HG03108 (cell line): ENCODE data around the gene PLAA.
A peak's percentile ranks its signal among the peaks of the same experiment; 100 is the strongest.
"Not testable (repeated sequence)": the region's sequence is repeated elsewhere in the genome, so short reads cannot be mapped to it uniquely, and the experiment has no call there.

Experiments
- ATAC-seq: cut with Tn5 transposase; IDR thresholded peaks from one replicate; pipeline ENCODE4 v1.9.1; 2021; ENCODE audit warnings: moderate library complexity; ENCODE audit not compliant: unreplicated experiment

Gene PLAA

DNA sequence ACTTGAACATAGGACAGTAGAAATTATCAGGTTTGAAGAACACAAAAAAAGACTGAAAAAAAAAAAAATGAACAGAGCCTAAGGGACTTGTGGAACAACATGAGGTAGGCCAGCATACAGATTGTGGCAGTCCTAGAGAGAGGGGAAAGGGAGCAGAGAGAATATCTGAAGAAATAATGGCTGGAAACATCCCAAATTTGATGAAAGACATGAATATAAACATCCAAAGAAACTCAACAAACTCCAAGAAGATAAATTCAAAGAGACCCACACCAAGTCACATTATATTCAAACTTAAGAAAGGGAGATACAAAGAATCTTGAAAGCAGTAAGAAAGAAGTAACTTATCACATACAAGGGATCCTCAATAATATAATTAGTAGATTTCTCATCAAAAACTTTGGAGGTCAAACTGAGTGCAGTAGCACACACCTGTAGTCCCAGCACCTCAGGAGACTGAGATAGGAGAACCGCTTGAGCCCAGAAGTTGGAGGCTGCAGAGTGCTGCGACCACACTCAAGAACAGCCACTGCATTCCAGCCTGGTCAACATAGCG, 9.1 kb downstream of the PLAA start:
- ATAC-seq: no peak

DNA sequence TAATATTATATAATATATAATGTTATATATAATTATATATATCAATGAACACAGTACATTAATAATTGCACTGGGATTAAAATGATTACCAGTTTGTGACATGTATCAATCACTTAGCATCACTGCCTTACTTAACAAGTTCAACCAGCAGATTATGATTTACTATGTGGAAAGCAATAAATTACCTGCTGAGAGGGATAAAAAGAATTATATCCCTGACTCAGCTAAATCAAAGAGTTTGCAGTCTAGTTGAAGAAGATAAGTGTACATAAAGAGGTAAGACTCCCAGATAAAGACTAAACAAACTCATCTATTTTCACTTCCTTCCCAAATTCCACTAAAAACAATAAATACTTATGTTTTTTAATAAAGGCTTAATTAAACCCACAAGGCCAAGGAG, 11.2 kb downstream of the PLAA start:
- ATAC-seq: no peak

DNA sequence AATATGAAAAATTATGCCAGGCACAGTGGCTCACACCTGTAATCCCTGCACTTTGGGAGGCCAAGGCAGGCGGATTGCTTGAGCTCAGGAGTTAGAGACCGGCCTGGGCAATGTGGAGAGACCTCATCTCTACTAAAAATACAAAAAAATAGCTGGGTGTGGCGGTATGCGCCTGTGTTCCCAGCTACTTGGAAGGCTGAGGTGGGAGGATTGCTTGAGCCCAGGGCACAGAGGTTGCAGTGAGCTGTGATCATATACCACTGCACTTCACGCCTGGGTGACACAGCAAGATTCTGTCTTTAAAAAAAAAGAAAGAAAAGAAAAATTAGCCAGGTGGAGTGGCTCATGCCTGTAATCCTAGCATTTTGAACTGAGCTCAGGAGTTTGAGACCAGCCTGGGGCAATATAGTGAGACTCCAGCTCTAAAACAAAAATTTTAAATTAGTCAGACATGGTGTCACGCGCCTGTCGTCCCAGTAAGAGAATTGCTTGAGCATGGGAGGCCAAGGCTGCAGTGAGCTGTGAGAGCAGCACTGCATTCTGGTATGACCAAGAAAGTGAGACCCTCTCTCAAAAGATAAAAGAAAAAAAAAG, 18.0 kb downstream of the PLAA start:
- no peak for ATAC-seq

DNA sequence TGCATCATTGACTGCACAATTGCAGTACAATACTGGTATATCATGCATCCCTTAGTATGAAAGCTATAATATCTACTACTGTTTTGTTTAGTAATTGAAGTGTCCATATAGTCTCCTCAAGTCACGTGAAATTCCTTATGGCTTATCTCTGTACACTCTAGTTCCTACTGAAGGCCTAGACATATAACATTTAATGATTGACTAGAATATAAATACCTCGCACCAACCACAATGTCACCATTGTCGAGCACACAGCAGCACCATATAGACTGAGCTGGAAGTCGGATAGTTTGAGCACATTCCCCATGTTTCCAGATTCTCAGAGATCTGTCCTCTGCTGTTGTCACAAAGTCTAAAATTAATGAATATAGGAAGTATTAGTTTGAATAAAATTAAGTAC, 21.4 kb downstream of the PLAA start:
- no peak for ATAC-seq

DNA sequence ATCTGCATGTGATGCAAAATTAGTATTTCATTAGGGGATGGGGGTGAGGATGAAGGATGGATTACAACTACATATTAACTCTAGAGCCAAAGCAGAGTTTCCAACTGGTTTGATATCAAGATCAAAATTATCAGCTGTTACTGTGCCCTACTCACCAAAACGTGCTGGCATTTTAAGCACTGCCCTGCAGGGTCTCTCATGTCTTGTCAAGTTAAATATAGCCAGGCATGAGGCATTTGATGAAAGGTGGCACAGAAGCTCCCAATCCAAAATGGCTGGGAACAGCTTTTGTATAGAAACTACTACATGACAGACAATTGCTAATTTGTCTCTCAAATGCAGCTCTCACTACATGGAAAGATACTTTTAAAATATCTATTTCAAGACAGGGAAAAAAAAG, 27.3 kb downstream of the PLAA start:
- ATAC-seq: no peak

DNA sequence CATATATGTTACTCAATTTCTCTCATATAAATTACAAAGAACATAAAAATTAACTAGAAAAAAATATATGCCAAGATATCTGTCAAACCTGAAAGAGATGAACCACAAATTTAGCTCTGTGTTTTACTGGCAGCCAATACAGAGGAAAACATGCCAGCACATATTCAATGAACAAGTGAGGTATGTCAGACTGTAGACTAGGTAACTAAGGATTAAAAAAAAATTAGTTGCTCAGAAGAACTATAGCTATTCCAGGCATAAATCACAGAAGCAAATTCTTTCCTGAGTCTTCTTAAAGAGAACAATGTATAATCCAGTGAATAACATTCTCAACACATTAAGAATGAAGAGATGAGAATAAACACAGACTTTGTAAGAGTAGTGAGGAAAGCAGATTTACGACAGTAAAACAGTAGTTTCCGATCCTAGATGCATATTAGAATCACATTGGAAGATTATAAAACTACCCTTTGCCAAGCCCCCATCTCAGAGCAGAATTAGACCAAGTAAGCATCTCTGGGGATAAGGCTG, 33.8 kb downstream of the PLAA start:
- no peak for ATAC-seq

DNA sequence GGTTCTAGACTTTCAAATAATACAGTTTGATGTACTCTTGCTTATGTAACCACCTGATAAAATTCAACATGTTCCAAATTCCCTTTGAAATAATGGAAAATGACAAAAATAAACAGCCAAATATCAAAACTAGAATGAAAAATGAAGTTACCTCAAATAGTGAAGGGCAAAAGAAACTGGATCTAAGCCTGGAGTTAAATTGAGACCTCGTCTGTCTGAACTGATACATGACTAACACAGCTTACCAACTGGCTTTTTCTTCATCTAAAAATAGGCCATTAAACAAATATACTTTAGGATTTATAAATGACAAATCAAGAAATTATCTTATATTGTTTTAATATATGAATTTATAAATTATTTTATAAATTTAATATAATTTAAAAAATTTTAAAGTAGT, 42.4 kb downstream of the PLAA start:
- no peak for ATAC-seq

DNA sequence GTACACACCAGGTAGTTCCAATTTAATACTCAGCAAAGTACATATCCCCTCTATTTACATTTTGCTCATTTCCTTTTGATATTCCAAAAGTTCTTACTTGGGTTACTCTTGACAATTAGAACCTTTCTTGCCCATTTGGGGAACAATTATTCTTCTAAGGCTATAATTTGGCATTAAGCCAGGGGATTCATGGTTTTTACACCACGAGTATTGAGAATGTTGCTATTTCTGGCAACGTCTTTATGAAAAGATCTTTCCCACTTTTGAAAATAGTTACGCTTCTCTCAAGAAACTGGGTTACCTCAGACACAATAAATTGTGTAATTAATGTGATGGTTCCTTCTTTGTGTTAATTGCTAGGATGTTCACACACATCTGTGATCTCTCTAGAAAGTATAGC, 43.0 kb downstream of the PLAA start:
- no peak for ATAC-seq

DNA sequence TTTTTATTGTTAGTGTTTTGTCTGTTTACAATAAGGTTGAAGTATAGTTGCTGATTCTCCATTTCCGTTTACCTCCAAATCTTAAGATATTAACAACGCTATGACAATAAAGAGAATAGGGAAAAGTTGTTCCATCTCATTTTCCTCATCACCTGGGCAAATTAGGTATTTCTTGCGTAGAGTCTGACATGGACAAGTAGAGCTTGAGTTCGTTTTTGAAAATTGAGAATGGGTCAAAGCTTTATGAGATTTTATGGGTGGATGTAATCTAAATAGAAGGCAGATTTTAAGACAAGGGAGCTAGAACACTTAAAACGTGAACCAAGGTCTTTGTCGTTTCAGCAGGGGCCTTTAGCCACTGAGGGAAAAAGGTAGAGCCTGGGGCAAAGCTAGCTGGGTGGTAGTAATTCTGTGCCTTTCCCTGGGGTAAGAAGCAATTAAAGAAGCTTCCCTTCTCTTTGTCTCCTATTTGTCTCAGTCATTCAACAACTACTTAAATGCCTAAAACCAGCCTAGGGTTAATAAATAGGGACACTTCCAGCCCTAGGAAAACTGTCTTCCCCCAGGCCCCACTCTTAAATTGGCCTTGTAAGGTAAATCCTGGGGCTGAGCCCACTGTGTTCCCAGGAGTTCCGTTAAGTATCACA, 53.9 kb downstream of the PLAA start:
- no peak for ATAC-seq

DNA sequence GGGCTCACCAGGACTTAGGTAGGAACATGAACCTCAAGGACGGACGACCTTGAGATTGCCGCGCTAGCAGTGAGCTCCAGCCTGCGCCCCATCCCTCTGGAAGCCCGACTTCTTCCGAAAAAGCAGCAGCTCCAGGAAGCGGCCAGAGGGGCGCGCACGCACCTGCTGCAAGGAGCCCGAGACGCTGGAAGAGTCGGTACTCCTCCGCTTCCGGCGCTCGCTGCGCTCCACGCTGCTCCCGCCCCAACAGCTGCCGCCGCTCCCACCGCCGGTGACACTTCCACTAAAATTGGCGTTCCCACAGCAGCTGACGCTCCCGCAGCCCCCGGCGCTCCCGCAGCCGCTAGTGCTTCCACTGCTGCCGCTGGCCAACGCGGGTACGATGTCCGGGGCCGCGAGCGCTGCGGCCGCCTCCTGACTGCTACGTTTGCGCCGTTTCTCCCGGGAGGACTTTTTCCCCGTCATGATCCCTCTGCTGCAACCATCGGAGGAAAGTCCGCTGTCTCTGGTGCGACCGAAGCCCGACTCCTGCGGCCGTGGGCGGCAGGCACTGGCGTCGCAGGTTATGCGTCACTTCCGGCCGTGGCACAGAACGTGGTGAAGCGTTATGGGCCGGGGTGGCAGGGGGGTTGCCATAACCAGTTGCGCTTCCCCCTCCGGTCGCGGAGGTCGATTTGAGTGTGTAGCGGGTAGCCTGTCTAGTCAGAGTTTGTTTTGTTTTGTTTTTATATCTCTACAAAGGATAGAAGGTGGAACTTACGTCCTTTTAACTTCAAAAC, 54.6 kb downstream of the PLAA start, which contains the start of gene CAAP1:
CAAP1 (minus strand) TSS at position 552 of the 779 bp plus-strand sequence; CDS start at position 465, 87 bp downstream.
- peak; percentile 90 for ATAC-seq

DNA sequence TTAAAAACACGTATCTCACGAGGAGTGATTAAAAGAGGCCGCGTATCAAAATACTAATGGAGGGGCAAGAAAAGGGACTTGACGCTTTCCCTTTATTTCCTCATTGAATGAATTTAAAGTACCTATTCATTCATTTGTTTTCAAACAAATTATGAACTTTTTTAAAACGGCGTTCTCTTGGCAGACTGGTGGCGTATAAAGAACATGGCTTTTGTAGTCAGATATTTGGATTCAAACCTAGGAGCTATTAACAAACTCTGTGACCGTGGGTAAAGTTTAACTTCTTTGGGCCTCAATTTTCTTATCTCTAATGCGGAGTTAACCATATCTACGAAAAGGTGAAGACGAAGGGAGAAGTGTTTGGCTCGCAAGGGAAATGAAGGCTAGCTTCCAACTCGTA, 55.3 kb downstream of the PLAA start:
- no peak for ATAC-seq

DNA sequence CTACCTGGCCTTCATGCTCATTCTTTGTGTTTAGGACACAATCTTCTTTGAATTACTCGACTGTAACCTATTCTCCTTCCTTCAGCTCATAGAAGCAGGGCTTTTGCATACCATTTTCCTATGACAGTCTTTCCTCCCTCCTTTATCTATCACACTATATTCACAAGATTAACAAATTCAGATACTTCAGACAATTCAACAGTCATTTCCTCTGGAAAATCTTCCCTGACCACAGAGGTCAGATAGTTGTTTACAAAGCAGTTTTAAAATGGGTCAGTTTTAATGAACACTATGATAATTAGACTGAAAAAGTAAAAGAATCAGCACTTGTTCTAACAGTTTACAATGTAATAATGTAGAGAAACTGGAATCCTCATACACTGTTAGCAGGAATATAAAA, 58.8 kb downstream of the PLAA start:
- no peak for ATAC-seq

DNA sequence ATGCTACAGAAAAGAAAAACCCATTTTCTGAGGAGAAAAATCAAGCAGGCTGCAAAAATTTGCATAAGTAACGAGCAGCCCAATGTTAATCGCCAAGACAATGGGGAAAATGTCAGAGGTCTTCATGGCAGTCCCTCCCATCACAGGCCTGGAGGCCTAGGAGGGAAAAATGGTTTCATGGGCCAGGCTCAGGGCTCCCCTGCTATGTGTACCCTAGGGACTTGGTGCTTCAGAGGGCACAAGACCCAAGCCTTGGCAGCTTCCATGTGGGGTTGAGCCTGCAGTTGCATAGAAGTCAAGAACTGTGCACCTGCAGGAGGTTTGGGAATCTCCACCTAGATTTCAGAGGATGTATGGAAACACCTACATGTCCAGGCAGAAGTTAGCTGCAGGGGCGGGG, 64.9 kb downstream of the PLAA start:
- no peak for ATAC-seq

DNA sequence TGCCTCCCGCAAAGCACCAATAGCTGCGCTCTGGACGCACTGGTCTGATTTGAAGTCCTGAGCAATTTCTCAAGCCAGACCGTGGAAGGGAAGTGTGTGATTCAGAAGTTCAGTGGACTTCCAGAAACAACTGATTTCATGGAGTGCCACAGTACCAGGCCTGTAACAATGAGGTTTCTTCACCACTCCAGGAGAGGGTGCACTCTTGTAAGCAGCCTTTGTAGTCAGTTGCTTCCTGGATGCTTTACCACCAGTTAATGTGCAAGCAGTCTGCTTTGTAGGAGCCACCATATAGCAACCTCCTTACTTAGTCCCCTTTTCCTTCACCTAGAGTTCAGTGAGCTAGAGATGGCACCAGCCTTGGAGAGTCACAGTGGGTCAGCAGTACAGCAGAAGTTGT, 66.8 kb downstream of the PLAA start:
- no peak for ATAC-seq

DNA sequence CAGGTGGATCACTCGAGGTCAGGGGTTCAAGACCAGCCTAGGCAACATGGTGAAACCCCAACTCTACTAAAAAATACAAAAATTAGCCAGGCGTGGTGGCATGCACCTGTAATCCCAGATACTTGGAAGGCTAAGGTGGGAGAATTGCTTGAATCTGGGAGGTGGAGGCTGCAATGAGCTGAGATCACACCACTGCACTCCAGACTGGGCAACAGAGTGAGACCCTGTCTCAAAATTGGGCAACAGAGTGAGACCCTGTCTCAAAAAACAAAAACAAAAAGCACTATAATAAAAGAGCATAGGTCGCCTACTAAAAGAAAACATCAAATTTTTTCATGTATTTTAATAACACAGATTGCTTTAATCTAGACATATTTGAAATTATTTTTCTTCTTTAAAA, 71.9 kb downstream of the PLAA start:
- ATAC-seq: not testable (repeated sequence)

DNA sequence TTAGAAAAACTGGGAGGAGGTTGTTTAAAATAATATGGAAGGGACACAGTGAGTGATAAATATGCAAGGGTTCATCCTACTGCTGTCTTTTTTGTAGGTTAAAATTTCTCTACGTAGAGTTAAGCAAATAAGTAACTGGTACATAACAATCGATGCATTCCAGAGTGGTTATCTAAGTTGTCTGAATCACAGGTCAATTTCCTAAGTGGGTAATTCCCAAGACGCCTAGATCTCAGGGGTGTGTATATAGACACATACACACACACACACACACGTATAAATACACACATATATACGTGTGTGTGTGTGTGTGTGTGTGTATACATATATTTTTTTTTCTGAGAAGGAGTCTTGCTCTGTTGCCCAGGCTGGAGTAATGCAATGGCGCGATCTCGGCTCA, 76.8 kb downstream of the PLAA start:
- ATAC-seq: no peak

DNA sequence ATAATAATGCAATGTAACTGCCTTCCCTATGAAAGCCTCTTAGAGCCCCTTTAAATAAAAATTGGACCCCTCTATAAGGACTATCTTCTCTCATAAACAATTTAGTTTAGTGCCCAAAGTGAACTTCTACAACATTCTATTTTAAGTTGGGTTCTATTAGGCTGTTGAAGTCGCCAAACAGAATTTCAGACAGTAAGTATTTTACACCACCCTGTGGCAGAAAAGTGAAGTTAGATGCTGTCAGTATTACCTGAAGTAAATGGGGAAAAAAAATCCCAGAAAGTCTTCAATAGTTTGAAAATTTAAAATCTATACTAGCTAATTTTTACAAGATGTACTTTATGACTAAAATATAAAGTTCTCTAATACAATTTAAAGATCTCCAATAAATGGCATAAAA, 84.0 kb downstream of the PLAA start:
- no peak for ATAC-seq

DNA sequence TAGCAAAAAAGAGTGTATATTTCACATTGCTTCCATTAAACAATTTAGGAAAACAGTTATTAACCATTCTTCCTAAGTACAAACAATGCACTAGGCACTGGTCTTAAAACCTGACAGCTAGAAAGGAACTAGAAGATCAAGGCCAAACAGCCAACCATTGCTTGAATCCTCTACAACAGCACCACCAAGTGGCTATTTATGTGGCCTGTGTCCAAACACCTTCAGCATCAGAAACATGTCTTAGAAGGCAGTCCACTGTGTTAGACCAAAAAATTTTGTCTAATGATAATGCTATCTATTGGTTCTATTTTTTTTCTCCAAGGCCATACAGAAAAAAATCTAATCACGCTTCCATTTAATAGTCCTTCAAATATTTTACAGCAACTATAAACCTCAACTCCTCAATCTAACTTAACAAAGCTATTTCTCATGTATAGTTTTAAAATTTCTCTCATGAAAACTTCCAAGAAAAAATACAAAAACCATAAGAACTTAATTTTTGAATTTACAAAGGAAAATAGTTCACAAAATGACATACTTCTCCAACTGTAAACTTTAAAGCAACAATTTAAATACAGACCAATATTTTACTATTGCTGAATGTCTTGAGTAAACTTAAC, 90.5 kb downstream of the PLAA start:
- ATAC-seq: no peak
